GM21786 (cell line): Measurements from ENCODE around the gene SPTB.

ENCODE experiments used
- ATAC-seq: cut with Tn5 transposase; IDR thresholded peaks from one replicate; pipeline ENCODE4 v1.9.1; 2021; ENCODE audit not compliant: unreplicated experiment

Gene SPTB

DNA sequence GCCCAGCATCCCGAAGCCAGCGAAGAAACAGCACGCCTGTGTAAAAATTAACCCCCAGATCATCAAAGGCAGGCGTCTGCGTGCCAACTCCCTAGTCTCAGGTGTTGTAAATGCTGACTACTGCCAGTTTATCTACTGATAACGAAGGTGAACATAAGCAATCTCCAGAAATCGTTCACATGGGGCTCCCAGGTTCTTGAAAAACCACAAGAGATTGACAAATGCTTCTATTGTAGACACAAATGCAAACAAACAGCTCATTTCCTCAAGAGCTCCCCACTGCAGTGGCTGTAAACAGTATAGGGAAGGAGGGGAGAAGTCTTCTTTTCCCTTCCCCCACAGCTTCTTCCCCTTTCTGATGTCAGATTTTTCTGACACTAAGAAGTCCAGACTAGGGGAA is 180.8 kb downstream of the SPTB start:
- no peak for ATAC-seq

DNA sequence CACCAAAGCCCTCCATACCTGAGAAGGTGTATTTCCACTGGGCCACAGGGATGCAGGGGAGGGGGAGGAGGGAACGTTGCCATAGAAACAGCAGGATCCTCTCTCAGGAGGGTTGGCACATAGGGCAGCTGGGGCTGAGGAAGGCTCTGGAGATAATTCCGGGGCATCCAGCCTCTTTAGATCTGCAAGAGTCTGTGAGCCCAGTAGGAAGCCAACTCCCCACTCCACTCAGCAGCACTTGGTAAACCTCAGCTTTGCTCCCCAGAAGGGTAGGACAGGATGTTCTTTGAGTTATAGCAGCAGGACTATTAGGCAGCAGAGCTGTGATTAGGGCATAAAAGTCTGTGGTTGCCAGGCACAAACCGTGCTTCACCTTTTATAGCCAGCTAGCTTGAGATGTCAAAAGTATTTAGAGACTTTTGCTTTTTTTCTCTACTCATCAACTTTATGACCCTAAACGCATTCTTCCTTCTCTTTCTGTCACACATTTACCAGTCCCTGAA is 183.3 kb downstream of the SPTB start:
- no peak for ATAC-seq
